ENCODE results near the gene ARHGEF28. TPM values are rescaled to one million over a fixed set of nuclear protein-coding genes. Genes with fewer than 3 reads are reported as not detected.

The ARHGEF28 gene
- total and polyA plus RNA-seq, 2 donors (not counting 1 experiment from before 2014, with no cell fraction given): not detected

DNA sequence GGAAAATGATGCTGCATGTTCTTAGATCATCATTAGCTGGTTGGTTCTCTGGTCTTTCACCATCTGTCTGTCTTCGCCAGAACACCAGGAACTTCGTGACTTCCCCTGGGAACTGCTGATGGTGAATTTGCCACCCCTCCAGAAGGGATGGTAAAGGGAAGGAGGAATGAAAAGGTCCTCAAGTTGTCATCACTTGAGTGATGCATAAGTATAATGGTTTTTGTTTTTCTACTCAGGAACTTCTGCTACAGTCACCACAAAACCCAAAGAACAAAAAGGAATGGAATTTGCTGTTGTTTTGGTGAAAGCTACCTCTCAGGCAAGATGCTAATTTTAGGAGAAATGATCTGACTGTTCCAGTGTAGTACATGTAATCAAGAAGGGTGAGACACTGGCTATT, 328.4 kb downstream of the ARHGEF28 start:
- no peak overlapping the region for H3K9ac ChIP-seq (ENCODE audit: low read length)
- H3K79me2 ChIP-seq (ENCODE audit: control insufficient read depth, insufficient read depth, low read length): no peaks in the 10 kb centered on the region
- ChIA-PET POLR2A (no interaction called here), CTCF (interaction anchor here (0.8 to 1.1 kb wide), 2 partner anchors 8 to 14 kb away, joined by 3 read pairs; no protein-coding TSS in a partner anchor)
- no peak for DNase-seq
- 88% methylated on average over 2 of the region's 2 CpGs for WGBS (ENCODE audit: insufficient coverage)
- Mint-ChIP-seq H3K27ac (no peak overlapping the region), H3K4me1 (no peaks in the 10 kb centered on the region), H3K27me3 (peaks cover under 1% of the 10 kb centered on the region), H3K9me3 (ENCODE audit: insufficient read depth) (no peaks in the 10 kb centered on the region), H3K4me3 (no peak overlapping the region)
- ATAC-seq (ENCODE audit: low read depth): no peak
- H3K4me1 ChIP-seq (ENCODE audit: control insufficient read depth in 2 of 2, insufficient read depth in 2 of 2, low read length in 2 of 2): no peaks in the 10 kb centered on the region
- intact Hi-C loops (cut with micrococcal nuclease): no loop called here
- no peaks in the 10 kb centered on the region for H3K27me3 ChIP-seq (replicated peaks in 1 of 4; ENCODE audit: control extremely low read depth in 1 of 4, control insufficient read depth in 3 of 4, insufficient read depth in 4 of 4, low read length in 3 of 4)
- H4K20me1 ChIP-seq (ENCODE audit: control insufficient read depth, insufficient read depth, low read length, poor library complexity, severe bottlenecking): no peaks in the 10 kb centered on the region
- H3K4me2 ChIP-seq (replicated peaks; ENCODE audit: low read depth, low read length, poor library complexity, severe bottlenecking): no peak overlapping the region
- H3K9me3 ChIP-seq (ENCODE audit: control extremely low read depth in 1 of 3, control insufficient read depth in 2 of 3, insufficient read depth in 1 of 3, low read length in 2 of 3): no peaks in the 10 kb centered on the region
- H3K4me3 ChIP-seq (ENCODE audit: control extremely low read depth in 1 of 5, extremely low read depth in 1 of 5, insufficient read depth in 1 of 5, low read depth in 2 of 5, low read length in 4 of 5): no peak overlapping the region
- no peaks in the 10 kb centered on the region for H3K36me3 ChIP-seq (replicated peaks in 1 of 2; ENCODE audit: control extremely low read depth in 1 of 2, control insufficient read depth in 1 of 2, extremely low read depth in 1 of 2, insufficient read depth in 2 of 2, low read length in 1 of 2)
- TF ChIP-seq EZH2 (IDR thresholded peaks at IDR 0.05; ENCODE audit: borderline replicate concordance, insufficient read depth, low read depth, low read length, poor library complexity, severe bottlenecking): no peak
- H2AFZ ChIP-seq (ENCODE audit: insufficient read depth, low read depth, low read length, poor library complexity, severe bottlenecking): no peak overlapping the region
- H3K27ac ChIP-seq (ENCODE audit: low read length in 2 of 2): no peak overlapping the region

DNA sequence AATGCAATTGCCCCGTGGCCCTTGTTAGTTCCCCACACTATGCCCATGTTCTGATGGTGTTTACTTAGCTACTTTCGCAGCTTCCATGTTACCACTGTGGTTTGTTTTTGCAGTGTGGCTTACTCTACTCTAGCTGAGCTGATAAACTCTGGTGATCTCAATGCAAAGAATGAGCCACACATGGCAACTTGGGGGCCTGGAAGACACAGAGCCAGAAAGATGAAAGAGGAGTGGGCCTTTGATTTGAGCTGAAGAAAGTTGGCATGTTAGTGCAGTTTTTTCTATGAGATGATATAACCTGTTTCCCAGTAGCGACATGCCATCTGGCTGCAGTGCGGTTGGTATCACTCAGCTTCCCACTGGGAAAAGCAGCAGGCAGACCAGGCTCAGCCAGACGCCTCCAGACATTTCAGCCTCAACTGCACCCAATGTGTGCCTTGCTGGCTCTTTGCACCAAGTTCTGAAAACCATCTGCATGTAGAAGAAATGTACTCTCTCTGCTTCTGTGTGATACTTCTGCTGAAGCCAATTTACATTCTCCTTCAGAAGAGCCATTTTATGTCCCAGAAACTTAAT, 329.4 kb downstream of the ARHGEF28 start:
- Histone ChIP-seq H3K27ac (ENCODE audit: low read length in 2 of 2) (no peak overlapping the region), H2AFZ (ENCODE audit: insufficient read depth, low read depth, low read length, poor library complexity, severe bottlenecking) (no peak overlapping the region), H3K27me3 (replicated peaks in 1 of 4; ENCODE audit: control extremely low read depth in 1 of 4, control insufficient read depth in 3 of 4, insufficient read depth in 4 of 4, low read length in 3 of 4) (no peaks in the 10 kb centered on the region), H3K4me1 (ENCODE audit: control insufficient read depth in 2 of 2, insufficient read depth in 2 of 2, low read length in 2 of 2) (no peaks in the 10 kb centered on the region), H4K20me1 (ENCODE audit: control insufficient read depth, insufficient read depth, low read length, poor library complexity, severe bottlenecking) (no peaks in the 10 kb centered on the region), H3K36me3 (replicated peaks in 1 of 2; ENCODE audit: control extremely low read depth in 1 of 2, control insufficient read depth in 1 of 2, extremely low read depth in 1 of 2, insufficient read depth in 2 of 2, low read length in 1 of 2) (no peaks in the 10 kb centered on the region), H3K9ac (ENCODE audit: low read length) (no peak overlapping the region), H3K9me3 (ENCODE audit: control extremely low read depth in 1 of 3, control insufficient read depth in 2 of 3, insufficient read depth in 1 of 3, low read length in 2 of 3) (no peaks in the 10 kb centered on the region), H3K4me3 (ENCODE audit: control extremely low read depth in 1 of 5, extremely low read depth in 1 of 5, insufficient read depth in 1 of 5, low read depth in 2 of 5, low read length in 4 of 5) (no peak overlapping the region), H3K79me2 (ENCODE audit: control insufficient read depth, insufficient read depth, low read length) (no peaks in the 10 kb centered on the region), H3K4me2 (replicated peaks; ENCODE audit: low read depth, low read length, poor library complexity, severe bottlenecking) (no peak overlapping the region)
- intact Hi-C loops (cut with micrococcal nuclease): no loop called here
- DNase-seq (no peak), ATAC-seq (ENCODE audit: low read depth) (no peak)
- POLR2A ChIA-PET: no interaction called here
- no peak overlapping the region for H3K27ac Mint-ChIP-seq
- H3K9me3 Mint-ChIP-seq (ENCODE audit: insufficient read depth): no peaks in the 10 kb centered on the region
- H3K4me1 Mint-ChIP-seq: peaks cover 5% of the 10 kb centered on the region
- no peak for TF ChIP-seq EZH2 (IDR thresholded peaks at IDR 0.05; ENCODE audit: borderline replicate concordance, insufficient read depth, low read depth, low read length, poor library complexity, severe bottlenecking)
- TF ChIP-seq, protein P1, sequence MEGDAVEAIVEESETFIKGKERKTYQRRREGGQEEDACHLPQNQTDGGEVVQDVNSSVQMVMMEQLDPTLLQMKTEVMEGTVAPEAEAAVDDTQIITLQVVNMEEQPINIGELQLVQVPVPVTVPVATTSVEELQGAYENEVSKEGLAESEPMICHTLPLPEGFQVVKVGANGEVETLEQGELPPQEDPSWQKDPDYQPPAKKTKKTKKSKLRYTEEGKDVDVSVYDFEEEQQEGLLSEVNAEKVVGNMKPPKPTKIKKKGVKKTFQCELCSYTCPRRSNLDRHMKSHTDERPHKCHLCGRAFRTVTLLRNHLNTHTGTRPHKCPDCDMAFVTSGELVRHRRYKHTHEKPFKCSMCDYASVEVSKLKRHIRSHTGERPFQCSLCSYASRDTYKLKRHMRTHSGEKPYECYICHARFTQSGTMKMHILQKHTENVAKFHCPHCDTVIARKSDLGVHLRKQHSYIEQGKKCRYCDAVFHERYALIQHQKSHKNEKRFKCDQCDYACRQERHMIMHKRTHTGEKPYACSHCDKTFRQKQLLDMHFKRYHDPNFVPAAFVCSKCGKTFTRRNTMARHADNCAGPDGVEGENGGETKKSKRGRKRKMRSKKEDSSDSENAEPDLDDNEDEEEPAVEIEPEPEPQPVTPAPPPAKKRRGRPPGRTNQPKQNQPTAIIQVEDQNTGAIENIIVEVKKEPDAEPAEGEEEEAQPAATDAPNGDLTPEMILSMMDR (IDR thresholded peaks at IDR 0.05): no peak
- peaks cover 4% of the 10 kb centered on the region for H3K27me3 Mint-ChIP-seq
- 94% methylated on average over 4 of the region's 5 CpGs for WGBS (ENCODE audit: insufficient coverage)
- CTCF ChIA-PET: interaction anchor here (0.6 kb wide), 1 partner anchor 1959 kb away, joined by 3 read pairs; no protein-coding TSS in a partner anchor
- H3K4me3 Mint-ChIP-seq: no peak overlapping the region

Measured in B cell (primary cell).